ENCODE measurements around the gene ARMC2.
A peak's percentile ranks its signal among the peaks of the same experiment; 100 is the strongest.

ARMC2 gene

GRCh38 chr6:109009962-109010704, 161.9 kb downstream of the ARMC2 start:
- DNase-seq (ENCODE audit: low read depth): no peak
- peak overlapping the region; percentile 64 for H3K4me3 ChIP-seq (ENCODE audit: low read depth, low read length)
- TF ChIP-seq, protein P1, sequence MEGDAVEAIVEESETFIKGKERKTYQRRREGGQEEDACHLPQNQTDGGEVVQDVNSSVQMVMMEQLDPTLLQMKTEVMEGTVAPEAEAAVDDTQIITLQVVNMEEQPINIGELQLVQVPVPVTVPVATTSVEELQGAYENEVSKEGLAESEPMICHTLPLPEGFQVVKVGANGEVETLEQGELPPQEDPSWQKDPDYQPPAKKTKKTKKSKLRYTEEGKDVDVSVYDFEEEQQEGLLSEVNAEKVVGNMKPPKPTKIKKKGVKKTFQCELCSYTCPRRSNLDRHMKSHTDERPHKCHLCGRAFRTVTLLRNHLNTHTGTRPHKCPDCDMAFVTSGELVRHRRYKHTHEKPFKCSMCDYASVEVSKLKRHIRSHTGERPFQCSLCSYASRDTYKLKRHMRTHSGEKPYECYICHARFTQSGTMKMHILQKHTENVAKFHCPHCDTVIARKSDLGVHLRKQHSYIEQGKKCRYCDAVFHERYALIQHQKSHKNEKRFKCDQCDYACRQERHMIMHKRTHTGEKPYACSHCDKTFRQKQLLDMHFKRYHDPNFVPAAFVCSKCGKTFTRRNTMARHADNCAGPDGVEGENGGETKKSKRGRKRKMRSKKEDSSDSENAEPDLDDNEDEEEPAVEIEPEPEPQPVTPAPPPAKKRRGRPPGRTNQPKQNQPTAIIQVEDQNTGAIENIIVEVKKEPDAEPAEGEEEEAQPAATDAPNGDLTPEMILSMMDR (IDR thresholded peaks at IDR 0.05; ENCODE audit: low read depth, low read length, missing control alignments): no peak

- DNase-seq (ENCODE audit: low read depth): no peak
- H3K4me3 ChIP-seq (ENCODE audit: low read depth, low read length): no peak overlapping the region
These were observed 162.5 kb downstream of the ARMC2 start for GRCh38 chr6:109010705-109011102.

GRCh38 chr6:109013656-109014305, 165.6 kb downstream of the ARMC2 start:
- TF ChIP-seq, protein P1 (IDR thresholded peaks at IDR 0.05; ENCODE audit: low read depth, low read length, missing control alignments): no peak
- no peak for DNase-seq (ENCODE audit: low read depth)
- H3K4me3 ChIP-seq (ENCODE audit: low read depth, low read length): no peak overlapping the region

More at GRCh38 chr6:109010705-109011102, 162.5 kb downstream of the ARMC2 start:
- TF ChIP-seq, protein P1 (IDR thresholded peaks at IDR 0.05; ENCODE audit: low read depth, low read length, missing control alignments): no peak

DNA sequence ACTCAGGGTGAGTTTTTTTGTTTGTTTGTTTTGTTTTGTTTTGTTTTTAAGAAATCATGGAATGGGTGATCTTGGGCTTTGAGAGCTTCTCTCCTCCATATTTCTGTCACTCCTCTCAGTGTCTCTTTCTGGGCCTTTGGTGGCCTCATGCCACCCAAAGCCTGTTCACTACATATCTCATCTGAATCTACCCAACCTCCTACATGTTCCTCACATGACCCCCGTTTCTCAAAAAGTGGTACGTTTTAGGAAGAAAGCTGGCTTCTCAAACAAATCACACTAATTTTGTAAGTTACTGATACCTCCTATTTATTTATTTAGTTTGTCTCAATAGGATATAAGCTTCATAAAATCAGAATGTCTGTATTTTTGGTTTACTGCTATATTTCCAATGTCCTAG, 166.4 kb downstream of the ARMC2 start:
- TF ChIP-seq, protein P1 (IDR thresholded peaks at IDR 0.05; ENCODE audit: low read depth, low read length, missing control alignments): no peak
- H3K4me3 ChIP-seq (ENCODE audit: low read depth, low read length): no peak overlapping the region
- no peak for DNase-seq (ENCODE audit: low read depth)

GRCh38 chr6:109015176-109015575, 167.0 kb downstream of the ARMC2 start:
- TF ChIP-seq, protein P1 (IDR thresholded peaks at IDR 0.05; ENCODE audit: low read depth, low read length, missing control alignments): no peak
- no peak for DNase-seq (ENCODE audit: low read depth)
- H3K4me3 ChIP-seq (ENCODE audit: low read depth, low read length): no peak overlapping the region

- TF ChIP-seq, protein P1 (IDR thresholded peaks at IDR 0.05; ENCODE audit: low read depth, low read length, missing control alignments): no peak
- no peak for DNase-seq (ENCODE audit: low read depth)
- no peak overlapping the region for H3K4me3 ChIP-seq (ENCODE audit: low read depth, low read length)
These were observed 171.7 kb downstream of the ARMC2 start for GRCh38 chr6:109019911-109020310.
